SJCRH30 (cell line): ENCODE measurements around the gene STEAP3. TPM values are rescaled to one million over a fixed set of nuclear protein-coding genes. Genes with fewer than 3 reads are reported as not detected.

Experiments used
- DNase-seq, 2 experiments: peaks; one replicate each; pipeline ENCODE4 v3.0.0-alpha.2; 2015 to 2020
- H3K27ac ChIP-seq: fragments of 250-450 bp; sonication (Bioruptor Pico); 2 replicates; pipeline ENCODE4 v1.5.1; 2020; ENCODE audit warnings: mild to moderate bottlenecking, moderate library complexity
- H3K27me3 ChIP-seq: fragments of 250-450 bp; sonication (Bioruptor Pico); 2 replicates; pipeline ENCODE4 v1.5.1; 2020; ENCODE audit warnings: mild to moderate bottlenecking, moderate library complexity
- H3K36me3 ChIP-seq: fragments of 250-450 bp; sonication (Bioruptor Pico); 2 replicates; pipeline ENCODE4 v1.5.1; 2020; ENCODE audit warnings: mild to moderate bottlenecking, moderate library complexity
- H3K4me1 ChIP-seq: fragments of 250-450 bp; sonication (Bioruptor Pico); 2 replicates; pipeline ENCODE4 v1.5.1; 2020; ENCODE audit warnings: mild to moderate bottlenecking, moderate library complexity
- H3K4me3 ChIP-seq: fragments of 250-450 bp; sonication (Bioruptor Pico); 2 replicates; pipeline ENCODE4 v1.5.1; 2020; ENCODE audit warnings: mild to moderate bottlenecking, moderate library complexity
- H3K9me3 ChIP-seq: fragments of 250-450 bp; sonication (Bioruptor Pico); replicated peaks from 2 replicates; pipeline ENCODE4 v1.5.1; 2020; ENCODE audit warnings: mild to moderate bottlenecking, moderate library complexity
- total RNA-seq: library from RNA; depleted of rRNA; stranded (reverse); fragments of >200 nt; shearing (Covaris generic); gene quantifications from 2 replicates; pipeline ENCODE4 v1.2.3, GENCODE V29; 2014

Gene STEAP3
- total RNA-seq, 1 experiment from 2014 or later, result 2.6 TPM

- Histone ChIP-seq H3K4me3 (no peak overlapping the region), H3K27me3 (no peaks in the 10 kb centered on the region; the same call in 1 of the 2 replicates), H3K4me1 (no peaks in the 10 kb centered on the region)
Measured at GRCh38 chr2:119190321-119191111, 33.1 kb upstream of the STEAP3 start.

GRCh38 chr2:119192893-119193292, 30.7 kb upstream of the STEAP3 start:
- no peaks in the 10 kb centered on the region for H3K9me3 ChIP-seq
- H3K36me3 ChIP-seq, result no peaks in the 10 kb centered on the region
- H3K27ac ChIP-seq, result no peak overlapping the region
- no peaks in the 10 kb centered on the region; the same call in 1 of the 2 replicates for H3K27me3 ChIP-seq
- no peak overlapping the region for H3K4me3 ChIP-seq
- no peak for DNase-seq
- peaks cover 9% of the 10 kb centered on the region for H3K4me1 ChIP-seq

More at GRCh38 chr2:119190321-119191111, 33.1 kb upstream of the STEAP3 start:
- Histone ChIP-seq H3K36me3 (no peaks in the 10 kb centered on the region), H3K27ac (no peak overlapping the region), H3K9me3 (no peaks in the 10 kb centered on the region)
- DNase-seq, result no peak

DNA sequence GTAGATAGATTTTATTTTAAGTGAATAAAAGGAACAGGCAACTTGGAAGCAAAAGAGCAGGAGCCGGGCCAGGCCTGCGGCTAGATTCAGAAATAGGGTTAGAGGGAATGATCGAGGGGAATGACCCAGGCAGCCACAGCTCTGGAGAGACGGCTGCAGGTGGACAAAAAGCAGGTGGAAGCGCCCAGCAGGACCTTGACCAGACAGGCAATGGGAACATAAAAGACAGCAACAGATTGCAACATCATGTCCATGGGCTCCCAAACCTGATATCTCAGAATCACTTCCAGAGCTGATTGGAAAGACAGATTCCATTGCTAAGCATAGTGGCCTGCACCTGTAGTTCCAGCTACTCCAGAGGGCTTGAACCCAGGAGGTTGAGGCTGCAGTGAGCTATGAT, 28.6 kb upstream of the STEAP3 start:
- no peaks in the 10 kb centered on the region for H3K27me3 ChIP-seq
- peaks cover 19% of the 10 kb centered on the region for H3K4me1 ChIP-seq
- no peaks in the 10 kb centered on the region for H3K9me3 ChIP-seq
- no peak overlapping the region for H3K4me3 ChIP-seq
- H3K36me3 ChIP-seq, result no peaks in the 10 kb centered on the region
- DNase-seq, result no peak
- no peak overlapping the region for H3K27ac ChIP-seq

- Histone ChIP-seq H3K4me3 (no peak overlapping the region), H3K27ac (no peak overlapping the region), H3K27me3 (no peaks in the 10 kb centered on the region), H3K9me3 (no peaks in the 10 kb centered on the region), H3K36me3 (no peaks in the 10 kb centered on the region), H3K4me1 (peaks cover 19% of the 10 kb centered on the region)
- DNase-seq, result no peak
Measured at GRCh38 chr2:119195887-119196286, 27.7 kb upstream of the STEAP3 start.

DNA sequence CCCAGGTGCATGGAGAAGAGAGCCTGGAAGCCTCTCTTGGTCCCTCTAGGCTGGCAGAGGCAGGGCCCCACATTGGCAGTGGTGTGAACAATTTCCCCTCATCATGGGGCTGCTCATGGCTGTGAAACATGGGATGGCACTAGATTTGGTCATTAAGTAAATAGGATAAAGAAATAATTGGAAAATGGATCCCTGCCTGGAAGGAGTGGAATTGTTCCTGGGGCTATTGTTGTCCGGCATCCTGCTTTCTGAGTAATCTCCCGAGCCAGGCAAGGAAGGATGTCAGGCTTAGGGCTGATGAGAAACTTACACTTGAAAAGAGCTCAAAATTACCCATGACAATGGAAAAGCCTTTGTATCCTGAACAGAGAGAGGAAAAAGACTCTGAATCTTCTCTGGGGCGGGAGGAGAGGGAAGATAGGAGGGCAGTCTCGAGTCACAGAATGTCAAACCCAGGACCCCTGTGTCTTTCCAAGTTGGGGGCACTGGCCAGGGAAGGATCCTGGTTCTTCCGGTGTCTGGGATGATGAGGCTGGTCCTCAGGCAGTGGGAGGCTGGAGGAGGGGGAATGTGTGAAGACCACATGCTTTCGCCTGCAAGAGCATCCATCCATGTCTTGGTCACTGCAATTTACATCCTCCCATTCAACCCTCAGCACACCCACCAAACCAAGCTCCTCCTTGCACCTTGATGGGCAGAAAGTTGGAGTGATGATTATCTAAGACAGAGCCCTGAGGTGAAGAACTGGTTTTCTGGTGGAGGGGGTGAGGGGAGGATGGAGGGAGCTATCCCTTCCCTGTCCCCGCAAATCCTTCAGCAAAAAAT, 27.1 kb upstream of the STEAP3 start:
- no peak for DNase-seq
- H3K4me3 ChIP-seq, result no peak overlapping the region
- H3K36me3 ChIP-seq, result no peaks in the 10 kb centered on the region
- no peaks in the 10 kb centered on the region for H3K27me3 ChIP-seq
- no peaks in the 10 kb centered on the region for H3K9me3 ChIP-seq
- H3K4me1 ChIP-seq, result peaks cover 19% of the 10 kb centered on the region
- H3K27ac ChIP-seq, result no peak overlapping the region

DNA sequence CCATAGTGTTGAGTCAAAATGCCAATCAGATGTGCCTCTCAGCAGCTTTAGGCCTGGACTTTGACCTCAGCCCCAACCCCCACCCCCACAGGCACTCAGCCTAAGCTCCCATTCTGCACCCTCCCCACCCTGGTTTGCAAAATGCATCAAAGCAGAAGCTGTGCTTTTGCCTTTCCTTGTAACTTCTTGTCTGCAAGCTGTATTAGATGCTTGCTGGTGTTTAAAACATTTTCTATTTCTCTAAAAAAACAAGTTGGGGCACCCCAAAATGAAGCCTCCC, 26.6 kb upstream of the STEAP3 start:
- DNase-seq, result no peak
- H3K4me1 ChIP-seq, result peaks cover 19% of the 10 kb centered on the region
- H3K4me3 ChIP-seq, result no peak overlapping the region

GRCh38 chr2:119197529-119198239, 25.9 kb upstream of the STEAP3 start:
- Histone ChIP-seq H3K4me3 (peak overlapping the region; percentile 16), H3K36me3 (no peaks in the 10 kb centered on the region), H3K9me3 (no peaks in the 10 kb centered on the region), H3K27ac (peak overlapping the region; percentile 77), H3K4me1 (peaks cover 19% of the 10 kb centered on the region), H3K27me3 (no peaks in the 10 kb centered on the region)
- peak; percentile 51 to 64 for DNase-seq

More for the DNA sequence above, 26.6 kb upstream of the STEAP3 start:
- no peaks in the 10 kb centered on the region for H3K36me3 ChIP-seq
- H3K27ac ChIP-seq, result no peak overlapping the region
- H3K27me3 ChIP-seq, result no peaks in the 10 kb centered on the region
- no peaks in the 10 kb centered on the region for H3K9me3 ChIP-seq

DNA sequence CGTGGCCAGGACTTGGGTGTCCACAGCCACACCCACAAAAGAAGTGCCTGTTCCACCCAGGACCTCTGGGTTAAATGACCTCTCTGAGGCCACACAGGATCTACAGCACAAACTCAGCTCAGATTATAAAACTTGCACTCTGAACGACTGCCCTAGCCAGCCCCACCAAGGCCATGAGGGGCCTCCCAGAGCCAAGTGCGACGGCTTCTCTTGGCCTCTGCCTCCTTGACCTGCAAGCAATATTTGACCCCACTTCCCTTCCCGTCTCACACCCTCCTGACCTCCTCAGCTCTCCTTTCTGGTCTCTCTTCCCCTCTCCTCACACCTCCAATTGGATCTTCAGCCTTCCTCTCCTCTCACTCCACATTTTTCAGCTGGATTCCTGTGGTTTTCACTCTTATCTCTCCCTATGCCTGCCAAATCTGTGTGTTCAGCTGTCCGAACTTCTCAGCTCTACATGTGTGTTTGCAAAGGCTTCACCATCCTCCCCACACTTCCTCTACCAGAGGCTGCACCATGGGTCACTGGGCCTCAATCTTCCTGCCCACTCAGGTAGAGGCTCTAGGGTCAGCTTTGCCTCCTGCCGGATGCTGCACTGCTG, 25.3 kb upstream of the STEAP3 start:
- H3K4me3 ChIP-seq, result peak overlapping the region; percentile 16
- H3K27ac ChIP-seq, result peak overlapping the region; percentile 77
- DNase-seq, result peak; percentile 85 to 94
- peaks cover 19% of the 10 kb centered on the region for H3K4me1 ChIP-seq
- no peaks in the 10 kb centered on the region for H3K36me3 ChIP-seq
- H3K9me3 ChIP-seq, result no peaks in the 10 kb centered on the region
- no peaks in the 10 kb centered on the region for H3K27me3 ChIP-seq

- H3K9me3 ChIP-seq, result no peaks in the 10 kb centered on the region
- H3K4me1 ChIP-seq, result peaks cover 19% of the 10 kb centered on the region
- H3K36me3 ChIP-seq, result no peaks in the 10 kb centered on the region
- H3K27ac ChIP-seq, result no peak overlapping the region
- H3K27me3 ChIP-seq, result 0 out of 2 replicates have a peak, but pooled peaks cover 3% of the 10 kb centered on the region
- no peak for DNase-seq
- no peak overlapping the region for H3K4me3 ChIP-seq
Measured at GRCh38 chr2:119201815-119202214, 21.8 kb upstream of the STEAP3 start.

DNA sequence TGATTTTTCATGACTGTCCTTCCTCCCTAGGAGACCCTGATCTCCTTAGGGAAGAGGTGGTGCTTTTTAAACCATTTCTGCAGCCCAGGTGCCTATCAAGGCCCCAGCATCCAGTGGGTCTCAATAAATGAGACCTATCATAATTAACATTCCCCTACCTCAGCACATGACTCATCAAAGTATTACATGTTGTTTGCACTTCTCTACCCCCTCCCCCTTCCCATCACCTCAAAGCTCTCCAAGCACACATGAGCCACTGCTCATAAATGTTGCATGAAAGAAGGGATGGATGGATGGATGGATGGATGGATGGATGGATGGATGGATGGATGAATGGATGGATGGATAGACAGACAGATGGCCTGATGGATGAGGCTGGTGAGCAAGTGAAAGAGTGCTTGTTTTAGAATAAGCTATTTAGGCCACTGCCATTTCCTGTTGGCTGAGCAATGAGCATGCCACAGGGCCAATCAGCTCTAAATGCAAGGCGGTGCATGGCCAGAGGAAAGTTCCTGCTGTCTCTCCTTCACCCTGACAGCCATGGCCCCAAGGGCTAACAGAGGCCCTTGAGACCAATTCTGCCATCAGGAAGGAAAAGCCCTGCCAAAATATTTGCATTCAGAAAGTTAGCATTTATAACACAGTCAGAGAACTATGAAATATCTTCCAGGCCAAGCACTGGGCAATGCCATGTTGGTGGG, 20.9 kb upstream of the STEAP3 start:
- Histone ChIP-seq H3K4me3 (no peak overlapping the region), H3K9me3 (no peaks in the 10 kb centered on the region), H3K36me3 (no peaks in the 10 kb centered on the region), H3K4me1 (peaks cover 12% of the 10 kb centered on the region), H3K27me3 (0 out of 2 replicates have a peak, but pooled peaks cover 3% of the 10 kb centered on the region), H3K27ac (no peak overlapping the region)
- no peak for DNase-seq

DNA sequence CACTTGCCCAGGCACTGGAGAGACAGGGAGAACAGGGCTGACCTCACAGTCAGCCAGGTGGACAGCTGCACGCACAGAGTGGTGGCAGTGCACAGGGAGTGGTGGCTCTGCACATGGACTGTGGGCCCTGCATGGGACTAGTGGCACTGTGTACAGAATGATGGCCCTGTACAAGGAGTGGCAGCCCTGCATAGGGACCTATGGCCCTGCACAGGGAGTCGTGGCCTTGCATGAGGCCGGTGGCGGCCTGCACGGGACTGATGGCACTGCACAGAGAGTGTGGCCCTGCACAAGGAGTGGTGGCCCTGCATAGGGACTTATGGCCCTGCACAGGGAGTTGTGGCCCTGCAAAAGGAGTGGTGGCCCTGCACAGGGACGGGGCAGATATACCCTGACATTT, 19.1 kb upstream of the STEAP3 start:
- no peaks in the 10 kb centered on the region for H3K36me3 ChIP-seq
- DNase-seq, result no peak
- 0 out of 2 replicates have a peak, but pooled peaks cover 5% of the 10 kb centered on the region for H3K4me1 ChIP-seq
- 0 out of 2 replicates have a peak, but pooled peaks cover 3% of the 10 kb centered on the region for H3K27me3 ChIP-seq
- H3K27ac ChIP-seq, result no peak overlapping the region
- no peak overlapping the region for H3K4me3 ChIP-seq
- no peaks in the 10 kb centered on the region for H3K9me3 ChIP-seq

GRCh38 chr2:119205001-119205706, 18.5 kb upstream of the STEAP3 start:
- Histone ChIP-seq H3K4me1 (0 out of 2 replicates have a peak, but pooled peaks cover 5% of the 10 kb centered on the region), H3K9me3 (no peaks in the 10 kb centered on the region)

GRCh38 chr2:119206201-119206600, 17.4 kb upstream of the STEAP3 start:
- H3K27ac ChIP-seq, result no peak overlapping the region
- H3K27me3 ChIP-seq, result 0 out of 2 replicates have a peak, but pooled peaks cover 3% of the 10 kb centered on the region
- H3K9me3 ChIP-seq, result no peaks in the 10 kb centered on the region
- no peak overlapping the region for H3K4me3 ChIP-seq
- H3K4me1 ChIP-seq, result 0 out of 2 replicates have a peak, but pooled peaks cover 5% of the 10 kb centered on the region
- no peak for DNase-seq
- no peaks in the 10 kb centered on the region for H3K36me3 ChIP-seq

More at GRCh38 chr2:119205001-119205706, 18.5 kb upstream of the STEAP3 start:
- Histone ChIP-seq H3K27me3 (0 out of 2 replicates have a peak, but pooled peaks cover 3% of the 10 kb centered on the region), H3K36me3 (no peaks in the 10 kb centered on the region), H3K27ac (no peak overlapping the region), H3K4me3 (no peak overlapping the region)
- DNase-seq, result no peak
